Urinary bladder (tissue), 4 donors: ENCODE results near the gene FAXC. TPM values are rescaled to one million over a fixed set of nuclear protein-coding genes. Genes with fewer than 3 reads are reported as not detected.

Experiments used
- DNase-seq: peaks from one replicate; pipeline ENCODE4 v3.0.0-alpha.2; 2015; ENCODE audit errors: extremely low spot score
- H3K27ac ChIP-seq: one replicate; pipeline ENCODE4 v1.5.1; 2013; ENCODE audit warnings: low read depth, mild to moderate bottlenecking, moderate library complexity
- H3K36me3 ChIP-seq: one replicate; pipeline ENCODE4 v1.6.1; 2013; ENCODE audit warnings: mild to moderate bottlenecking, moderate library complexity; ENCODE audit not compliant: insufficient read depth
- H3K4me1 ChIP-seq: one replicate; pipeline ENCODE4 v1.6.1; 2013; ENCODE audit warnings: mild to moderate bottlenecking, moderate library complexity; ENCODE audit not compliant: insufficient read depth
- H3K4me3 ChIP-seq: one replicate; pipeline ENCODE4 v1.5.1; 2013; ENCODE audit warnings: low read depth, low read length
- WGBS: extraction: QIAGEN DNeasy Blood & Tissue Kit; methylation state at CpG from one replicate; pipeline ENCODE4 v1.1.7; 2013; 5-methylcytosine and 5-hydroxymethylcytosine counted together
- polyA plus RNA-seq: library from polyadenylated mRNA; stranded (reverse); fragments of 200-250 nt; gene quantifications from one replicate; pipeline ENCODE4 v1.2.3, GENCODE V29; 2013
- total RNA-seq: library from RNA; depleted of rRNA; stranded (reverse); fragments of >200 nt; gene quantifications from one replicate; pipeline ENCODE4 v1.2.3, GENCODE V29; 2014
- donor health status: healthy with polysubstance abuse.
- donor health status: healthy.

The FAXC gene
- total RNA-seq (19.4 TPM), polyA plus RNA-seq (28.0 TPM)

DNA sequence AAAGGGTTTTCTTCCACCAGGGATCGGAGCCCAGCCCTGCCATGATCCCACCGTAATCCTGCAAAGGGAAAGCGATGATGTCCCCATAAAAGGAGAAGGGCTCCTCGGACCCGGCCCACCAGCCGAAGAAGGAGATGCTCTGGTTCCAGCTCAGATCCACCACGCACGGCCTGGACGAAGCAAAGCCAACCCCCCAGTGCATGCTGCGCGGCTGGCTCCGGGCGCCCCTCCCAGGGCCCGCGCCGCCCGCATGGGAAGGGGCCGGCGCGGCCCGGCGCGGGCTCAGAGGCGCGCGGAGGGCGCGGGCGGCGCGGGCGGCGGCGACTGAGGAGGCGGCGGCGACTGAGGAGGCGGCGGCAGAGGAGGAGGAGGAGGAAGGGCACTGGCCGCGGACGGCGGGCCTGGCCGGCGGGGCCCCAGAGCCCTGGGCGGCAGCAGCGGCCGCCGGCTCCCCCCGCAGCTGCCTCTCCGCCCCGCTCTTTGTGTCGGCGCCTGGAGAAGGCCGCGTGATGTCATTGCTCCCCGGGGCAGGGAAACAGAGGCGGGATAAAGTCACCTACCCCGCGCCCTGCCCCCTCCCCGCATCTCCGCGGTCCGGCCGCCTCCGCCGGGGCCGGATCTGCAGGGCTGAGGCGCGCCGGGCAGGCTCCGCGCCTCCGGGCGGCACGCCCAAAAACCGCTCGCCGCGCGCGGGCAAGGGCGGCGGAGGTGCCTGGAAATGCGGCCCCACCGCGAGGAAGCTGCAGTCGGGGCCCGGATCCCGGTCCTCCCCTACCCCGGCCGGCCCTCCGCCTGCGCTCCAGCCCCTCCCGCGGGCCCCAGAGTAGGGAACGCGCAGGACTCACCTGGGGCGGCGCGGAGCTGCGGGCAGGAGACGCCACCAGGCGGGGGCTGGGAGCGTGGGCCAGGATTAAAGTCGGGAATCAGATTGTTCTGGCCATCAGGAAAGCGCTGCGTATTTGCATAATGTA is at the start of gene FAXC:
TSS of gene FAXC (minus strand) at position 504 of the 971 bp plus-strand sequence. CDS start at position 202, 302 bp downstream.
- Histone ChIP-seq H3K27ac (no peak within 1 kb of the TSS), H3K36me3 (no peaks in the 10 kb centered on the region)

DNA sequence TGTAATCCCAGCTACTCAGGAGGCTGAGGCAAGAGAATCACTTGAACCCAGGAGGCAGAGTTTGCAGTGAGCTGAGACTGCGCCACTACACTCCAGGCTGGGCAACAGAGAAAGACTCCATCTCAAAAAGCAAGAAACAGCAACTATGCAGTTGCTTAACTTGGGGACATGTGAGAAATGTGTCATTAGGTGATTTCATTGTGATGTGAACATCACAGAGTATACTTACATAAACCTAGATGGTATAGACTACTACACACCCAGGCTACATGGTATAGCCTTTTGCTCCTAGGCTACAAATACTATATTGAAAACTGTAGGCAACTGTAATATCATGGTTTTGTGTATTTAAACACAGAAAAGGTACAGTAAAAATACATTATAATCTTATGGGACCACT is 47.8 kb upstream of the FAXC start:
- no peak for DNase-seq
- no peak overlapping the region for H3K27ac ChIP-seq
- no peak overlapping the region for H3K4me3 ChIP-seq
- H3K36me3 ChIP-seq = peaks cover 9% of the 10 kb centered on the region
- no peaks in the 10 kb centered on the region for H3K4me1 ChIP-seq
- WGBS = 57% methylated on average over 1 of the region's 1 CpG

More for the DNA sequence above, at the start of gene FAXC:
- no peak for DNase-seq
- peak within 1 kb of the TSS; percentile 76 for H3K4me3 ChIP-seq
- no peaks in the 10 kb centered on the region for H3K4me1 ChIP-seq
- WGBS = under 1% methylated on average over 108 of the region's 108 CpGs

- 10% methylated on average over 56 of the region's 56 CpGs for WGBS
- Histone ChIP-seq H3K36me3 (peaks cover 3% of the 10 kb centered on the region), H3K27ac (peak within 1 kb of the TSS; percentile 85), H3K4me3 (peak within 1 kb of the TSS; percentile 60), H3K4me1 (no peaks in the 10 kb centered on the region)
- peak; percentile 59 for DNase-seq
These were observed 44.4 kb upstream of the FAXC start, which contains the start of gene COQ3 for GRCh38 chr6:99393698-99394531. Gene COQ3, minus strand, starts transcription at chr6:99394195. Its CDS starts 16 bp downstream, at chr6:99394179.

- Histone ChIP-seq H3K4me1 (no peaks in the 10 kb centered on the region), H3K4me3 (peak overlapping the region; percentile 60), H3K36me3 (peaks cover 3% of the 10 kb centered on the region), H3K27ac (no peak overlapping the region)
- 23% methylated on average over 2 of the region's 2 CpGs for WGBS
- DNase-seq = no peak
These were observed 43.9 kb upstream of the FAXC start for GRCh38 chr6:99393366-99393697.

- H3K4me3 ChIP-seq = no peak overlapping the region
- no peak overlapping the region for H3K27ac ChIP-seq
- H3K36me3 ChIP-seq = no peaks in the 10 kb centered on the region
- WGBS = 95% methylated on average over 3 of the region's 3 CpGs
- H3K4me1 ChIP-seq = no peaks in the 10 kb centered on the region
- no peak for DNase-seq
These were observed 41.4 kb upstream of the FAXC start for GRCh38 chr6:99390896-99391295.

DNA sequence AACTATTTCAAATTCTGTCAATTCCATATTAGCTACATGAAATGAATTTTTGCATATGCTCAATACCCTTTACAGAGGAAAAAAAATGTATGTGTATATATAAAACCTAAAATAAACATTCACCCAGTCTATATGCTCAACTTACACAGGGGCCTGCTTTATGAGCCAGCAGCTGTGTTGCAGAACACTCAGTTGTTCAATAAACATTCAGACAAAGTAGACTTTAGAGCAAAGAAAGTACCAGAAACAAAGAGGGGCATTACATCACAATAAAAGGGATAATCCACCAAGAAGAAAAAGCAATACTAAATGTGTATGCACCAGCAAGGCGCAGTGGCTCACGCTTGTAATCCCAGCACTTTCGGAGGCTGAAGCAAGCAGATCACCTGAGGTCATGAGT is 35.0 kb upstream of the FAXC start:
- 82% methylated on average over 3 of the region's 3 CpGs for WGBS
- Histone ChIP-seq H3K27ac (no peak overlapping the region), H3K4me3 (no peak overlapping the region), H3K4me1 (no peaks in the 10 kb centered on the region), H3K36me3 (no peaks in the 10 kb centered on the region)
- DNase-seq = no peak

- no peak for DNase-seq
- Histone ChIP-seq H3K4me1 (no peaks in the 10 kb centered on the region), H3K4me3 (no peak overlapping the region), H3K27ac (no peak overlapping the region), H3K36me3 (no peaks in the 10 kb centered on the region)
These were observed 29.2 kb upstream of the FAXC start for GRCh38 chr6:99378636-99379035.

GRCh38 chr6:99369533-99369932 is 20.1 kb upstream of the FAXC start:
- Histone ChIP-seq H3K4me1 (no peaks in the 10 kb centered on the region), H3K36me3 (no peaks in the 10 kb centered on the region), H3K4me3 (no peak overlapping the region), H3K27ac (no peak overlapping the region)
- DNase-seq = no peak

- no peak for DNase-seq
- H3K36me3 ChIP-seq = no peaks in the 10 kb centered on the region
- no peaks in the 10 kb centered on the region for H3K4me1 ChIP-seq
- WGBS = 96% methylated on average over 2 of the region's 2 CpGs
- no peak overlapping the region for H3K4me3 ChIP-seq
- no peak overlapping the region for H3K27ac ChIP-seq
These were observed 17.4 kb upstream of the FAXC start for GRCh38 chr6:99366852-99367251.

GRCh38 chr6:99364026-99364425 is 14.6 kb upstream of the FAXC start:
- Histone ChIP-seq H3K27ac (no peak overlapping the region), H3K4me3 (no peak overlapping the region), H3K4me1 (no peaks in the 10 kb centered on the region), H3K36me3 (no peaks in the 10 kb centered on the region)
- no peak for DNase-seq
- WGBS = 85% methylated on average over 5 of the region's 5 CpGs

GRCh38 chr6:99362678-99363268 is 13.3 kb upstream of the FAXC start:
- Histone ChIP-seq H3K4me1 (no peaks in the 10 kb centered on the region), H3K4me3 (no peak overlapping the region), H3K36me3 (no peaks in the 10 kb centered on the region), H3K27ac (no peak overlapping the region)
- DNase-seq = no peak
- WGBS = 95% methylated on average over 1 of the region's 1 CpG

DNA sequence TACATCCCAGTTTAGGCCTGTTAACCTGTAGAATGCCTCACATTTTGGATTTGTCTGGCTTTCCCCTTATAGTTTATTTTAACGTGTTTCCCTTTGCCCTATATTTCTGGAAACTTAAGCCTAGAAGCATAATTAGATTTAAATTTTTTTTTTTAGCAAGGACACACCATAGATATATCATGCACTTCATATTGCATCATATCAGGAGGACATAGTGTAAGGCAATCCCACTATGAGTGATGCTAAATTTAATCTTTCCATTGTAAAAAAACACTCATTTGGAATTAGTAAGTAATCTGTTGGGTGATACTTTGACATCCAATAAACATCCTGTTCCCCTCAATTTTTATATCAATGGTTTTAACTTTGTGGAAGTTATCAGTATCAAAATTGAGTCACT is 10.3 kb upstream of the FAXC start:
- Histone ChIP-seq H3K4me3 (no peak overlapping the region), H3K27ac (no peak overlapping the region), H3K36me3 (no peaks in the 10 kb centered on the region), H3K4me1 (no peaks in the 10 kb centered on the region)
- DNase-seq = no peak
- WGBS = 41% methylated on average over 1 of the region's 1 CpG

- H3K27ac ChIP-seq = no peak overlapping the region
- no peaks in the 10 kb centered on the region for H3K4me1 ChIP-seq
- no peaks in the 10 kb centered on the region for H3K36me3 ChIP-seq
- 85% methylated on average over 1 of the region's 1 CpG for WGBS
- no peak for DNase-seq
- H3K4me3 ChIP-seq = no peak overlapping the region
These were observed 7.2 kb upstream of the FAXC start for GRCh38 chr6:99356641-99357040.
